Measurements from ENCODE around the gene TCF7L2.

The TCF7L2 gene

GRCh38 chr10:113041324-113041723 lies 91.3 kb downstream of the TCF7L2 start:
- TF ChIP-seq CTCF (IDR thresholded peaks at IDR 0.05; ENCODE audit: extremely low read depth, insufficient read depth, missing control alignments), result no peak
- DNase-seq (ENCODE audit: low spot score), result no peak
- in situ Hi-C loops (cut with MboI; ENCODE audit: low pct_unique_long_range_greater_than_20kb, low sequenced_read_pairs, unreplicated experiment), result no loop called here

DNA sequence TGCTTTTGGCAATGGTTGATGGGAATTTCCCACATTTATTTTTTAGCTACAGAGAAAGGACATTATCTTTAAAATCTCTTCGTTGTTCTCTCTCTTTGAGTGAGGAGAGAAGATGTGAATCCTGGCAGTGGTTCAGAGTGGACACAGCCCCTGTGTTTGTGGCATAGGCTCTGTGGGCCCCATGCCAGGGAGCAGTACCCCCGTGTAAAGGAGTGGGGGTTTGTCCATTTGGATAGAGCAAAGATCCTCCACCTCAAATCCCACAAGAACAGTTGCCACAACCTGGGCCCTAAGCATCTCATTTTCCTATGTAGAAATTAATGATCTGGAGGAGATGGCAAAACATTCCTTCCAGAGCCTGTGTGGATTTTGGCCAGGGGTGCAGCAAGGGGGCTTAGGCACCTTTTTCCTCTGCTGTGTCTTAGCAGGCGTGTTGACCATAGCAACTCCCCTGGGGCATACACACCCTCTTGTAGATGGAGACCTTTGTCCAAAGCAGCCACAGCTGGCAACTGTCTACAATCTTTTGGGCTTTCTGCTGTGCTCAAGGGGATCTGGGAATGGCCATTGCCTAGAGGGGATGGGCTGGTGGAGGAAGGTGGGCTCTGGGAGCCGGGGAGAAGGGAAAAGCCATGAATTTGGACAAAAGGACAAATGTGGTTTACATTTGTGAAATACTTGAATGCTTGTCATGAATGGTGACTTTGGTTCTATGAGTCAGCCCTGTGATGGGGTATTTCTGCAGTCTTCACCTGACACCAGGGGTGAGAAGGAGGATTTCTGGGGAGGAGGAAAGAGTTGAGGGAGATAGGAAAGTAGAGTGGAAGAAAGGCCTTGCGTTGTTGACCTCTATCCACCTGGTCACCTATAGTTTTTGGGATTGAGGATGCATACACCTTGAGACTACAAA lies 92.0 kb downstream of the TCF7L2 start:
- in situ Hi-C loops (cut with MboI; ENCODE audit: low pct_unique_long_range_greater_than_20kb, low sequenced_read_pairs, unreplicated experiment), result no loop called here
- no peak for TF ChIP-seq CTCF (IDR thresholded peaks at IDR 0.05; ENCODE audit: extremely low read depth, insufficient read depth, missing control alignments)
- DNase-seq (ENCODE audit: low spot score), result no peak

GRCh38 chr10:113042868-113043267 lies 92.8 kb downstream of the TCF7L2 start:
- in situ Hi-C loops (cut with MboI; ENCODE audit: low pct_unique_long_range_greater_than_20kb, low sequenced_read_pairs, unreplicated experiment), result no loop called here
- no peak for DNase-seq (ENCODE audit: low spot score)
- no peak for TF ChIP-seq CTCF (IDR thresholded peaks at IDR 0.05; ENCODE audit: extremely low read depth, insufficient read depth, missing control alignments)

DNA sequence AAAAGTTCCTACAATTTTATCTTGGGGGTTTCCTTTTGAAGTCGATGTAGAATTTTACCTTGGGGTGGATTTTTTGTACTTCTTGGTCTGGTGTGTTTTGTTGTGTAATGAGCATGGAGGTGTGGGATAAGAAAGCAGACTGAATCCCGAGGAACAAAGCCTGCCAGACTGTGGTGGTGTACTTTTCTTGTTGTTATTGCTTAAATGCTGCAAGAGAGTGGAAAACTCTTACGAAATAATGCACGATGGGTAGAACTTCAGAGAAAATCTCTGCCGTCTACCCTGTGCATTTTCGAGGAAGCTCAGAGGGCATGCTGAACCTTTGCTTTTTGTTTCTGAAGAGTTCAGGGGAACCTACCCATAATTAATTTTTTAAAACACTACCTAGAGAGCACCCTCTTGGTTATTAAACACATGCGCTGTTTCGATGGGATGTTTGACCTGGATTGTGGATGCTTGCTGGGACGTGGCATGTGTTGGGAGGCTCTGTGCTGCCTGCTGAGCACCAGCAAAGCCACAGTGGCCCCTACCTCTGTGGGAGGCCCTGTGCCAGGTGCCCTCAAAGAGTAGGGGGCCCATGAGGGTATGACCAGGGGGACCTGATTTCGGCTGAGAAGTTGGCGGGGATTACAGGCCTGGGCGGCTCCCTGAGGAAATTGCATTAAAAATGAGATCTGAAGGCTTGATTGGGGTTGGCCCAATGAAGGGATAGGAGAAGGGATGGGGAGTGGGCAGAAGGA lies 94.1 kb downstream of the TCF7L2 start:
- no peak for DNase-seq (ENCODE audit: low spot score)
- no peak for TF ChIP-seq CTCF (IDR thresholded peaks at IDR 0.05; ENCODE audit: extremely low read depth, insufficient read depth, missing control alignments)
- in situ Hi-C loops (cut with MboI; ENCODE audit: low pct_unique_long_range_greater_than_20kb, low sequenced_read_pairs, unreplicated experiment), result no loop called here

DNA sequence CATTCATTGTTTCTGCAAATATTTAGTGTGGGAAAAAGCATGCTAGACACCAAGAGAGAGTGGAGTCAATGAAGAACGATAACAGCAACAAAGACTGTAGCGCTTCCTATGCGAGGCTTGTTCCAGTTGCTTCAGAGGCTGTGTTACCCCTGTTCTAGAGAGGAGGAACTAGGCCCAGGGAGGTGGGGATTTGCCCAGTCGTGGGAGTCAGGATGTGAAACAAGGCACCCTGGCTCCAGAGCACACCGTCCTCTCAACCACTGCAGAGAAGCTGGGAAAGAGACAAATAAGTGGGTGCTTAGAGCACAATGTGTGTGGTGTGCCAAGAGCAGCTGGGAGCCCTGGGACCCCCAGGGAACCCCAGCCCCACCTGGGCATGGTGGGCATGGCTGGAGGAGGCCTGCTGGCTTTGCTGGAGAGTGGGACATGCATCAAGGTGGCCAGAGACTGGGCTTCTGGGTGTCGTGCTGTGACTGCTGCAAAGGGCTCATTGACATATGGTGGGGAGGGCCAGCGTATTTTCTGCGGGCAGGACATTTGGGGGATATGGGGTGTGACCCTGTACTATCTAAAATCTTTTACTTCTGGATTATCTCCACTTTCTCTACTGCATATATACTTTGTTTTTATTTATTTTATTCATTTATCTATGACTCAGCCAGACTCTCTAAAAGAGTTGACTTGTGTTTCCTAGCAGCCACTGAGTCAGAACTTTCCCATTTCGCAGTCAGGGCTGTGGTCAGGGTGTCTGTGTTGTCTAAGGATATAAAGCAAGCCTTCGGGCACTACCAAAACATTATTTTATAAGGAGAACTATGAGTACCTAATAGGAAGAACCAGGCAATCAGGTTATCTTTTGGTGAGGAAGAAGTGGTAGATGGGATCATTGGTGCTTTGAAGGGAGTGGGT lies 95.4 kb downstream of the TCF7L2 start:
- in situ Hi-C loops (cut with MboI; ENCODE audit: low pct_unique_long_range_greater_than_20kb, low sequenced_read_pairs, unreplicated experiment), result no loop called here
- no peak for DNase-seq (ENCODE audit: low spot score)
- no peak for TF ChIP-seq CTCF (IDR thresholded peaks at IDR 0.05; ENCODE audit: extremely low read depth, insufficient read depth, missing control alignments)

- in situ Hi-C loops (cut with MboI; ENCODE audit: low pct_unique_long_range_greater_than_20kb, low sequenced_read_pairs, unreplicated experiment), result no loop called here
- no peak for DNase-seq (ENCODE audit: low spot score)
- TF ChIP-seq CTCF (IDR thresholded peaks at IDR 0.05; ENCODE audit: extremely low read depth, insufficient read depth, missing control alignments), result no peak
These were observed 97.1 kb downstream of the TCF7L2 start for GRCh38 chr10:113047151-113047550.

Data from GM13977 (cell line).